NT2/D1 (cell line): ENCODE measurements around the gene DNAJB7.

ENCODE experiments used
- YY1 ChIP-seq: IDR thresholded peaks from 2 replicates; pipeline ENCODE4 v1.6.1; 2011; ENCODE audit not compliant: insufficient read length, insufficient read depth
- ZNF274 ChIP-seq: IDR thresholded peaks from 2 replicates; pipeline ENCODE4 v1.6.1; 2011; ENCODE audit warnings: mild to moderate bottlenecking, low read depth, low read length

DNA sequence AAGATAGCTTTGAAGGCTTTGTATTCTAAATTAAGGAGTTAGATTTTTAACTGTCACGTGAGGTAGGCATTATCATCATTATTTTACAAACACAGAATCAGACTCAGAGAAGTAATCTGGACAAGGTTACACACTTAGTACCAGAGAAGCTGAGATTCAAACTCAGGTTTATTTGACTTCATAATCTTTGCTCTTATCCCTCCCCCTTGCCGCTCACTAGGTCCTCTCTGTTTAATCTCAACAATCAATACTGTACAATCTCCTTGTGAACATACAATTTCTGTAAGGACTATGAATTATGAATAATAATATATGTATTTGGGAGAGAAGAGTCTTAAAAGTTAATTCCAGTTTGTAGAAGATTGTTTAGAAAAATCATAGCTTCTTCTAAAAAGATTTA, 5.2 kb upstream of the DNAJB7 start:
- TF ChIP-seq ZNF274: no peak
- TF ChIP-seq YY1: no peak
